DMS79 treated with DMSO at 0.1 percent for 48 hours (cell line): ENCODE results near the gene APOL4.
A peak's percentile ranks its signal among the peaks of the same experiment; 100 is the strongest.
"Not testable (repeated sequence)": the region's sequence is repeated elsewhere in the genome, so short reads cannot be mapped to it uniquely, and the experiment has no call there.

ENCODE experiments used
- DNase-seq: peaks from one replicate; lab custom pipeline; 2025; lab: John Stamatoyannopoulos, UW

APOL4 gene, protein sequence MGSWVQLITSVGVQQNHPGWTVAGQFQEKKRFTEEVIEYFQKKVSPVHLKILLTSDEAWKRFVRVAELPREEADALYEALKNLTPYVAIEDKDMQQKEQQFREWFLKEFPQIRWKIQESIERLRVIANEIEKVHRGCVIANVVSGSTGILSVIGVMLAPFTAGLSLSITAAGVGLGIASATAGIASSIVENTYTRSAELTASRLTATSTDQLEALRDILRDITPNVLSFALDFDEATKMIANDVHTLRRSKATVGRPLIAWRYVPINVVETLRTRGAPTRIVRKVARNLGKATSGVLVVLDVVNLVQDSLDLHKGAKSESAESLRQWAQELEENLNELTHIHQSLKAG

DNA sequence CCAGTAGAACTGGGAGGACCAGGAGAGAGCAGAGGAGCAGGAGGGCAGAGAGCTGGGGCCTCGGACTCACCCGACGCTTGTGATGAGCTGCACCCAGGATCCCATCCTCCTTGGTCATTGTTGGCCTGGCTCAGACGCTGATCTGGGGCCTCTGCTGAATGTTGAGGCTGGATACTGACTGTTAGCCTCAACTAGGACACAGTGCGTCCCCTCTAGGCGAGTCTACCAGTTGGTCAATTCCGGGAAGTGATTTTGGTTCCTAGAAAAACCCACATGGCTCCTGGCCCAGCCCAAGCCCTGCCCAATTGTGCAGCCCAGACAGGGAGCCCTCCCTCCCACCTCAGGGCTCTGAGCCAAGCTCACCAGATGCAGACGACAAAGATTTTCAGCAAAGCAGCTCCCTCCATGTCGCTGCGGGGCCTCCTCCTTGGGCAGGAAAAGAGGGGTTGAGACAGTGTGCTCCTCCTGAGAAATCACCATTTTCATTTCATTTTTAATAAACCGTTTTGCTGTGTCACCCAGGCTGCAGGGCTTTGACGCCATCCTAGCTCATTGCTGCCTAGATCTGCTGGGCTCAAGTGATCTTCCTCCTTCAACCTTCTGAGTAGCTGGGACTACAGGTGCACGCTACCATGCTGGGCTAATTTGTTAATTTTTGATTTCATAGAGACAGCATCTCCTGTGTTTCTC lies at the start of gene APOL4:
APOL4 (minus strand) TSS at position 180 of the 690 bp plus-strand sequence; CDS start at position 105, 75 bp downstream.
- peak; percentile 4 for DNase-seq

DNA sequence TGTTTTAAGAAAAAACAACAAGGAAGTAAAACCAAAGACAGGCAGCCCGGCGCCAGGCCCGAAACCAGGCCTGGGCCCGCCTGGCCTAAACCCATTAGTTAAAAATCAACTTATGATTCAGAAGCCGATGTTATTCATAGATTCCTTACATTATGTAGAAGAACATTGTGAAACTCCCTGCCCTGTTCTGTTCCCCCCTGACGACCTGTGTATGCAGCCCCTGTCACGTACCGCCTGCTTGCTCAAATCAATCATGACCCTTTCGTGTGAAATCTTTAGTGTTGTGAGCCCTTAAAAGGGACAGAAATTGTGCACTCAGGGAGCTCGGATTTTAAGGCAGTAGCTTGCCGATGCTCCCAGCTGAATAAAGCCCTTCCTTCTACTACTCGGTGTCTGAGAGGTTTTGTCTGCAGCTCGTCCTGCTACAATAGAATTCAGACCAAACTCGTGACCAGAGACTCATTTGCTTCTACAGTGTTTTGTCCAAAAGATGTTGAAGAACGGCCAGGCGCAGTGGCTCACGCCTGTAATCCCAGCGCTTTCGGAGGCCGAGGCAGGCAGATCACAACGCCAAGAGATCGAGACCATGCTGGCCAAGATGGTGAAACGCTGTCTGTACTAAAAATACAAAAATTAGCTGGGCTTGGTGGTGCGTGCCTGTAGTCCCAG lies 48.8 kb upstream of the APOL4 start:
- not testable (repeated sequence) for DNase-seq

GRCh38 chr22:36249160-36249559 lies 47.6 kb upstream of the APOL4 start:
- DNase-seq = no peak

DNA sequence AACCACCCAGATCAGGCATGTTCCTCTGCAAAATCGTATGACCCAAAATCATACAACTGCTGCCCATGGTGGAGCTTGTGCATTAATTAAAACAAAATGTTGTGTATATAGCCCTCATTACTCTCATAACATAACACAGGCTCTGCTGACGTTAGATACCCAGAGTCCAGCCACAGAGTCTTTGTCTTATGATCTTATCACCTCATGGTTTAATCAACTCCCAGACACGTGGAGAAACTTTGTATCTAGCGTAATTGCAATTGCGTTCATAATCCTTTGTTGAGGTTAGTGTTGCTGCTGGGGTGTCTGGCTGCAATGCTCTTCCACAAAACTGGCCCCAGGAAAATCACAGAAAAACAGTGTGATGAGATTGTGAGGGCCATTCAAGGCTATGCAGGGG lies 46.3 kb upstream of the APOL4 start:
- DNase-seq = no peak

GRCh38 chr22:36246718-36247117 lies 45.1 kb upstream of the APOL4 start:
- DNase-seq = no peak

- no peak for DNase-seq
These were observed 44.3 kb upstream of the APOL4 start for GRCh38 chr22:36245805-36246356.

DNA sequence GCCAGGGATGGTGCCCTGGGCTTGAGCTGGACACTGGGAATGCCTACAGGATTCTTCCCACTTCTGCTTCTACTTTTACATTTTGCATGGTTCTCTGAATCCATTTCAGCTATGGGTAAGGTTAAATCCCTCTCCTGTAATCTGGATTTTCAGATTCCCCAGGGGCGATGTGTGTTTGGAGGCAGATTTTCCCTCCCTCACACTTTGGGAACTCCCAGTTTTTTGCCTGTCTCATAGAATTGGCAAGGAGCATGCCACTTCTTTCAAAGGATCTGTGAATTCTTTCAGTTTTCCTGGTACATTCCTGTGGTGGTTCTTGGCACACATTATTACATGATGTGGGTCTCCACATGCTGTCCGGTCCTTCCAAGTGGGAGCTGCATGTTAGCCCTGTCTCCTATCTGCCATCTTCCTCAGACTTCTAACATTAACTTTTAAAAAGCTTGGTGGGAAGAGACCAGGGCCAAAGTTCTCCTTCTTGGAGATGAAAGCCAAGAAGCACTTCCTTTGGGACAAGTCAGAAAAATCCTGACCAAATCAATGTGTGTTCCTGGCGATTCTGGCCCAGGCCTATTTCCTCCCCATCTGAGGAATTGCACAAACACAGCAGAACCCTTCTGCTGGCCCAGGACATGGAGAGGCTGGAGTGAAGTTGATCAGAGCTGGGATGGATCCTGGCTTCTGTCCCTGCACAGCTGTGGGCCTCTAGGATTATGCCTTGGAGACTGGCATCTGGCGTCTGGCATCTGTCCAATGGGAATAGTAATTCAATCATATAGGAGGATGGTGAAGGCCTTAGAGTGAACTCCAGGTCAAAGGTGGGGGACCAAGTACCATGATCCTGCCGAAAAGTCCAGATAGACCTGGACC lies 43.1 kb upstream of the APOL4 start:
- no peak for DNase-seq

DNA sequence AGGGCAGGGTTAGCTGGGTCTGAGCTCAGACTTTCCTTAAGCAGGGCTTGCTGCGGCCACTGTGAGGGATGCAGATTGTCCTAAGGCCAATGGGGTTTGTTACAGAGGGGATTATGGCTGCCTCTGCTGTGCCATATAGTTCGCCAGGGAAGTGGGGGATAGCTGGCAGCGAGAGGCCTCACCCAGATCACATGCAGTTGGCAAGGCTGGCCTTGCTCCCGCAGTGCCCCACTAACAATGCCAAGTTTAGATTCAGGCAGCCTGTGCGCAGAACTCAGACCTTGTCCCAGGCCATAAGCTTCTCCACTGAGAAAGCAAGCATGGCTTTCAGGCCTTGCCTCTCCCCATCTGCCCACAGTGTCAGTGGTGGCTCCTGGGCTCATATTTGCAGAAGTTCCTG lies 42.4 kb upstream of the APOL4 start:
- no peak for DNase-seq

GRCh38 chr22:36239401-36240171 lies 38.0 kb upstream of the APOL4 start, which contains the start of gene APOL2:
APOL2 (minus strand) TSS chr22:36239527; CDS start chr22:36233162, 6,365 bp downstream.
- DNase-seq = peak; percentile 79

- DNase-seq = no peak
These were observed 37.5 kb upstream of the APOL4 start for GRCh38 chr22:36239150-36239400.

DNA sequence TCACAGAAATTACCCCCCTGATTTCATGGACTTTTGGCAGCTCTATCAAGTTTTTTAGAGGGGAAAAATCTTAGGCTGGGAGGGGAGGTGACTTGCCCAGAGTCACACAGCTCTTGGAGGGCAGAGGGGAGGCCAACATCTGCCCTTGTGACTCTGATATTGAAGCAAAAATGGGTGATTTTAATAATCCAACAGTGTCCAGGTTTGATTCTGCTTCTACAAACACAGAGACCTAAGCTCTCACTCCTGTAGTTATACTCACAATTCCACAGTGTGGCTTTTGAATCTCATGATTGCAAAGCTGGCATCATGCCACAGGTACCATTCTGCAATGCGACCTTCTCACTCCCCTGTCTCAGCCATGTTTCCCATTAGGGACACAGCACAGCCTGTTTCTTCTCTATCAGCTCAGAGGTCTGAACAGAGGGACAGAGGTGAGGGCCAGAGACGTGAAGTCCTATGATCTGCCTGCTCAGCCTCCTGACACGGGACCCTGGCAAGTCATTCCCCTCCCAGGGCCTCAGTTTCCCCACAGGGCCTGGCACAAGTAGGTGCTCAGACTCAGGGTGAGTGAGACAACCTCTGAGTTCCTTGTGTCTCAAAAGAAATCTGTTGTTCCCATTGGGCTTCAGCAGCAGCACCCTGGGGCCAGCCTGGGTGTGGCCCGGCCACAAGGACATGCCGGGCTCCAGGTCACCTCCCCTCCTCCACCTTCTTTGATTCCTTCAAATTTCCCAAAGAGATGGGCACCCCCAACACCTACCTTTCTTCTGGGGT lies 37.0 kb upstream of the APOL4 start:
- DNase-seq = peak; percentile 5

- DNase-seq = peak; percentile 18
These were observed 36.1 kb upstream of the APOL4 start for GRCh38 chr22:36237462-36238372.

DNA sequence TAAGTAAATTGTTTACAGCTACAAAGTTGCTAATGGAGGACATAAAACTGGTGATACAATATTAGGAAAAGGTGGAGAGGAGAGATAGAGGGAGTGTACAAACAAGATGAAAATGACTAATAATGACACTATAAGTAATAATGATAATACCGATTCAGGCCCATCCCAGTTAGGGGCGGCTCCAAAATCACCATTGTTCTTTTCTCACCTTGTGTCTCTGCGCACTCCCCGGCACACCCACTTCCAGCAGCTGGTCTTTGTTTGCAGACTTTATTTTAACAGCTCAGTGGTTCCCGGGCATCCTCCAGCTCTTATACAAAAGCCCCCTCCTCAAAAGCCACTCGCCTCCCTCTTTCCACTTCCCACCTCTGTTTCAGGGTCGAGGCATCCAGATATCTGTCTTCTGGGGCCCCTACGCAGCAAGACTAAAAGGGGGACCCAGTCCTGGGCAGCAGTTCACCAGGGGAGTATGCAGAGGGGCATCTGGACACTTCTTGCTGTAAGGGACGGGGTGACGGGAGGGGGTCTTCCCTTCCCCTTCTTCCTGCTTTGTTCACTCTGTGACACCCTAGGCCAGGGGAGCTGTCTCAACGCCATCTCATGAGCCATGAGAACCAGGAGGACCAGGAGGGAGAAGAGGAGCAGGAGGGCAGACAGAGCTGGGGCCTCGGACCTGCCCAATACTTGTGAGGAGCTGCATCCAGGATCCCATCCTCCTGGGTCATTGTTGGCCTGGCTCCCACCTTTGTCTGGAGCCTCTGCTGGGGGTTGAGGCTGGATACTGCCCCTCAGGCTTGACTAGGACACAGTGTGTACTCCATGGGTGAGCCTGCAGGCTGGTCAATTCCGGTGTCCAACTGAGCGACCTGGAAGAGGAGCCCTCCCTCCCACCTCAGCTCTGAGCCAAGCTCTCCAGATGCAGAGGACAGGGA lies 35.0 kb upstream of the APOL4 start:
- DNase-seq = no peak

DNA sequence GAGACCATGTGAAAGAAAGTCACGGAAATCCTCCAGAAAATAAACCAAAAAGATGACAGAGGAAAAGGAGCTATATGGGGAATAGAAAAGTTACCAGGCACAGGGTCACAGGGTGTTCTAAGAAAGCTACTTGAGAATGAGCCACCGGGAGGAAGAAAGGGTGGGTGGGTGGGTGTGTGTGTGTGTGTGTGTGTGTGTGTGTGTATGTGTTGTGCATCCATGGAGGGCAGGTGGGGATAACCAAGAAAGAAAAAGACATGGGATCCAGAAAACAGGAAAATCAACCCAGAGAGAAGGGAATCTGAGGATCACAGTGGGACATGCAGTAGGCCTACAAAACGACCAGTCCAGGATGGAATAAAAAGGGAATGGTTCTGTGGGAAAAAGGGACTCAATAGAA lies 34.0 kb upstream of the APOL4 start:
- DNase-seq = no peak

- no peak for DNase-seq
These were observed 33.3 kb upstream of the APOL4 start for GRCh38 chr22:36234919-36235318.

- DNase-seq = no peak
These were observed 32.6 kb upstream of the APOL4 start for GRCh38 chr22:36234213-36234612.

- no peak for DNase-seq
These were observed 32.2 kb upstream of the APOL4 start for GRCh38 chr22:36233796-36234195.
